Stimulated activated CD4-positive, alpha-beta T cell treated with anti-CD3 and anti-CD28 coated beads, TNF-alpha, amount 100 ng/mL, for 1 hour (primary cell): Measurements from ENCODE around the gene IRGM.
A peak's percentile ranks its signal among the peaks of the same experiment; 100 is the strongest.
"Not testable (repeated sequence)": the region's sequence is repeated elsewhere in the genome, so short reads cannot be mapped to it uniquely, and the experiment has no call there.

Source experiments
- DNase-seq, 3 donors: peaks; one replicate each; pipeline ENCODE4 v3.0.0-alpha.2; 2020; ENCODE audit warnings: low read depth in 3 of 3, low spot score in 1 of 3

IRGM gene, protein sequence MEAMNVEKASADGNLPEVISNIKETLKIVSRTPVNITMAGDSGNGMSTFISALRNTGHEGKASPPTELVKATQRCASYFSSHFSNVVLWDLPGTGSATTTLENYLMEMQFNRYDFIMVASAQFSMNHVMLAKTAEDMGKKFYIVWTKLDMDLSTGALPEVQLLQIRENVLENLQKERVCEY

DNA sequence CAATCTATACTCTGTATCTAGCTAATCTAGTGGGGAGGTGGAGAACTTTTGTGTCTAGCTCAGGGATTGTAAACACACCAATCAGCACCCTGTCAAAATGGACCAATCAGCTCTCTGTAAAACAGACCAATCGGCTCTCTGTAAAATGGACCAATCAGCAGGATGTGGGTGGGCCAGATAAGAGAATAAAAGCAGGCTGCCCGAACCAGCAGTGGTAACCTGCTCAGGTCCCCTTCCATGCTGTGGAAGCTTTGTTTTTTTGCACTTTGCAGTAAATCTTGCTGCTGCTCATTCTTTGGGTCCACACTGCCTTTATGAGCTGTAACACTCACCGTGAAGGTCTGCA, at the start of gene IRGM:
Gene IRGM, plus strand, starts transcription at position 214 of the 346 bp plus-strand sequence. CDS start 1,603 bp downstream, outside the sequence.
- not testable (repeated sequence) for DNase-seq

DNA sequence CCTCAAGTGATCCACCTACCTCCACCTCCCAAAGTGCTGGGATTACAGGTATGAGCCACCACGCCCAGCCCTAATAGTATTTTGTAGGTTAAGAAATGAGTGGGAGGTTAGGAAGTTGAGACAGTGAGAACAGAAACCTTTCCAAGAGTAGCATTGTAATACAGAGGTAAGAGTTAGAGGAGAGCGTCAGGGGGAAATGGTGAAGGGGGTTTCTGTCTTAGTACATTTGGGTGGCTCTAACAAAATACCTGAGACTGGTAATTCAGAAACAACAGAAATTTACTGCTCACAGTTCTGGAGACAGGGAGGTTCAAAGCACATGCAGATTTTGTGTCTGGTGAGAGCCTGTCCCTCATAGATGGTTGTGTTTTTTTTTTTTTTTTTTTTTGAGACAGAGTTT, 48.9 kb upstream of the IRGM start:
- DNase-seq = no peak

DNA sequence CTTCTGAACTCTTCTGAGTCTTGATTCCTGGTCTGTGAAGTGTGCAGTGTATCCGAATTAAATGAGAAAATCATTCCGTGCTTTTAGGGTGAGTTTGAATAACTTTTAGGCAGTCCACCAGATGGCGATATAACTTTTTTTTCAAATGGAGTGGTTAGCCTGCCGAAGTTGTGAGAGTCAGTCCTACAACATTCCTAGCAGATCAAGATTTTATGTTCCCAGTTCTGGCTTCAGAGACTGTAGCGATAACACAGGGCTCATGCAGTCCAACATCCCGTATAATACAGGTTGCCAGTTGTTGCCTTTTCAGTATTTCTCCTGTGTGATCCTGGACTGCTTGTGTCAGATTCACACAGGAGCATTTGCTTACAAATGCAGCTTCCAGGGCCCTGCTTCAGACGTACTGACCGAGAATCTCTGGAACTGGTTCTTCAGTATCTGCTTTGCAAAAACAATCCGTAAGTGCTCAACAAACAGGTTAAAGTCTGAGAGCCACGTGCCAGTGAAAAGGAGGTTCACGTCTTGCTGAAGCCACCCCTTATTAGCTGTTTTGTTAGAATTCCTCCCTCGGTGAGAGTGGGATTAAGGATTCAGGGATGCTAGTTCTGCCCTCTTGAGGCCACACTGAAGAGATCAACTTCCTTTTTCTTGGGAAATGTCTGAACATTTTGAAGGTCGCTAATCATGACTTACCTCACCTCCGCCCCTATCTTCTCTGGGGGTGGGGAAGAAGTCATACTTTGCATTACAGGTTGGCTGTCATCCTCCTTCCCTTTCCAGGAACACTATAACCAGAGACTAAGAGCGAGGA, 45.0 kb upstream of the IRGM start:
- no peak for DNase-seq

DNA sequence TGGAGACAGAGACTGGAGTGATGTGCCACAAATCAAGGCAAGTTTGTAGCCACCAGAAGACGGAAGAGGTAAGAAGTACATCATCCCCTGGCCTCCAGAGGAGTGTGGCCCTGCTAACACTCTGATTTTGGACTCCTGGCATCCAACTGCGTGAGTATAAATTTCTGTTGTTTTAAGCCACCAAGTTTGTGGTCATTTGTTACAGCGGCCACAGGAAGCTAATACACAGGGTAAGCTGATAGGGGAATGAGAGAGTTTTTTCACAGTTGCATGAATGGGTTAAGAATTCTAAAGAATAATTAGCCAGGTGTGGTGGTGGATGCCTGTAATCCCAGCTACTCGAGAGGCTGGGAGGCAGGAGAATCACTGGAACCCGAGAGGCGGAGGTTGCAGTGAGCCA, 41.9 kb upstream of the IRGM start:
- no peak for DNase-seq

DNA sequence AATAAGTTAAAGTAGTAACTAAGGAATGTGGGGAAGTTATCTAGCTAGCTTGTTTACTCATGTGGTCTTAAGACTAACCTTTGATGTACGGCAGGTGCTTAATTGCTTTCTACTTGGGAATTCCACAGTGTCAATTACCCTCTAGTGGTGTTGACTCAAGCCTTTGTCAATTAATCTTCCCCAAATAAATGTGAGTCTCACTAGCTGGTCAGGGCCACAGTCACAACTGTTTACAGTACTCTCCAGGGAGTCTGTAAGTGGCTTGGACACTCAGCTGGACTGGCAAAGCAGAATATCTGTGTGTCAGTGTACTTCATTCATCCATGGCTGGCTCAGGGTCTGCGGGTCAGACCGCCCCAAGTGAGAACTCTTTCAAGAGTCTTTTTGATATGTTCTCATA, 37.0 kb upstream of the IRGM start:
- DNase-seq = no peak

DNA sequence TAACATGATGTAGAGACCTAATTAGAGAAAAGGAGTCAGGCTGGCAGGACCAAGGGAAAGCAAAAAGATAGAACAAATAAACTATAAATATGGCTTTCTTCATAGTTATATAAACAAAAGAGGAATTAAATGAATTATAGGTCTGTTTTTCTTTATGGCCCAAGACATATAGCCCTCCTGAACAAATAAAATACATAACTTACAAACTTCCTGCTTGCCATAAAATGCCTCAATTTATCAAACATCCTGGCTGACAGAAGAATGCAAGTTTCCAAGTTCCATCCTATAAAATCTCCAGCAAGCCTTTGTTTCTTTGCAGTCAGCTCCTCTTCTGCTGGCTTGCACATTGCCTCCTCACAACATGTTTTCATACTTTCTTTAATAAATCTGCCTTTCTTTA, 31.3 kb upstream of the IRGM start:
- DNase-seq = no peak

DNA sequence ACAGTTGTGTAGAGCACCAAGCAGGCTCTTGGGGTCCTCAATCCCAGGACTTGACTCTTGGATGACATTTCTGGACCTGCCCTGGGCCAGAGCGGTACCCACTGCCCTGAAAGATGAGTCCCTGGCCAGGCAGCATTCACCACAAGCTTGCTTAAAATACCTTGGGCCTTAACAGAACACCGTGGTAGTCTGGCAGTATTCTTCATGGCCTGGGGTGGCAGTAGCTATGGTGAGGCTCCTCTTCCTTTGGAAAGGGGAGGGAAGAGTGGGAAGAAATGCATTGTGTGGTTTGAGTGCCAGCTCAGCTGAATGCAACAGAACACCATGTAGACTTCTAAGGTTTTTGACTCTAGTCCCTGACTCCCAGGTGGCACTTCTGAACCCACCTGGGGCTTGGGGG, 29.4 kb upstream of the IRGM start:
- no peak for DNase-seq

DNA sequence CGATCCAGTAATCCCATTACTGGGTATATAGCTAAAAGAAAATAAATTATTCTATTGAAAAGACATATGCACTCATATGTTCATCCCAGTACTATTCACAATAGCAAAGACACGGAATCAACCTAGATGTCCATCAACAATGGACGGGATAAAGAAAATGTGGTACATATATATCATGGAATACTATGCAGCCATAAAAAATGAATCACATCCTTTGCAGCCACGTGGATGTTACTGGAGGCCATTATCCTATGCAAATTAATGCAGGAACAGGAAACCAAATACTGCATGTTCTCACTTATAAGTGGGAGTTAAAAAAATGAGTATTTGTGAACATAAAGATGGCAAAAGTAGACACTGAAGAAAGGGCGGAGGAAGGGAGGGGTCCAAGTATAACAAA, 16.6 kb upstream of the IRGM start:
- no peak for DNase-seq

DNA sequence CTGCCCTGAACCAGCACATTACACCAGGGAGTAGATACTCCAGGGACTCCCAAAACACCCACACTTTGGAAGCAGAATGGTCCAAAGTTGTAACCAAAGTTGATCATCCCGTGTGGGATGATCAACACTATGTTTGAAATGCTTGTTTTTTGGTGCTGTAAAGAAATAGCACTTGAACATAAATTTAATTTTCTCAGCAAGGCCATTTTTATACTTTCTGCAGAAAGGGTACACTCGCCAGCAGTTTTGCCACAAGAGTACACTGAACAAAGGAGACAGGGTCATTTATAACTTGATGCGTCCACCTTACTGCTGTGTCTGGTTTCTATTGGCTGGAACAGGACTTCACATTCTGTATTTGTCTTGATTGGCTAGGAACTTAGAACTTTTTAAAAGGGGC, 14.5 kb upstream of the IRGM start:
- not testable (repeated sequence) for DNase-seq

DNA sequence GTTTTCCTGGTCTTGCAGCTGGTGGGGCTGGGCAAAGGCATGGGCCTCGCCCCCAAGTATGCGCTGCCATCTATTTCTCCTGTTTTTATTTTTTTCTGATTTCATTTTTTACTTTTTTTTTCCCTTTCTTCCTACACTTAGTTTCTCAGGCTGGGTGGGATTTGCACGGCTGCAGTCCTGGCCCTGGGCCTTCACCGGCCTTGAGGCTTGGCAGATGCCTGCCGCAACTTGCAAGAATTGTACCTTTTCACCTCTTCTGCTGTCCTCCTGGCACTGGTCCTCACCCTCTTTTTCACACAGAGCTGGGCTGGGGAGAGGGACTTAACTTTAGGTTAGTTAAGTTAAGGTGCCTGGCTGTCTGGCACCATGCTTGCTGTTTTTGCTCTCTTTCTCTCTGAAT, 10.3 kb upstream of the IRGM start:
- no peak for DNase-seq

DNA sequence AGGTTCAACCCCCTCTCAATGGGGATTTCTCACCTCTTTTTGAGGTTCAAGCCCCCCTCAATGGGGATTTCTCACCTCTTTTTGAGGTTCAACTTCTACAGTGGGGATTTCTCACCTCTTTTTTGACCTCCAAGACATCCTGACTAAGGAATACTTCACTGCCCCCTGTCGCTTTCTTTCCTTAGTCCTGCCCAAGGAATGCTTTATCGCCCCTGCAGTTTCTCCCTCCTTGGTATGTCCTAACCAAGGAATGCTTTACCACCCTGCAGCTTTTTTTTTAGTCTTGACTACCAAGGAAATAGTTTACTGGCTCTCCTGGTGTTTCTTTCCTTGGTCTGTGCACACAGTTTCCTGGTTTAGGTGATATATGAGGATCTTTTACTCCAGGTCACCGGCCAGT, 9.6 kb upstream of the IRGM start:
- no peak for DNase-seq

DNA sequence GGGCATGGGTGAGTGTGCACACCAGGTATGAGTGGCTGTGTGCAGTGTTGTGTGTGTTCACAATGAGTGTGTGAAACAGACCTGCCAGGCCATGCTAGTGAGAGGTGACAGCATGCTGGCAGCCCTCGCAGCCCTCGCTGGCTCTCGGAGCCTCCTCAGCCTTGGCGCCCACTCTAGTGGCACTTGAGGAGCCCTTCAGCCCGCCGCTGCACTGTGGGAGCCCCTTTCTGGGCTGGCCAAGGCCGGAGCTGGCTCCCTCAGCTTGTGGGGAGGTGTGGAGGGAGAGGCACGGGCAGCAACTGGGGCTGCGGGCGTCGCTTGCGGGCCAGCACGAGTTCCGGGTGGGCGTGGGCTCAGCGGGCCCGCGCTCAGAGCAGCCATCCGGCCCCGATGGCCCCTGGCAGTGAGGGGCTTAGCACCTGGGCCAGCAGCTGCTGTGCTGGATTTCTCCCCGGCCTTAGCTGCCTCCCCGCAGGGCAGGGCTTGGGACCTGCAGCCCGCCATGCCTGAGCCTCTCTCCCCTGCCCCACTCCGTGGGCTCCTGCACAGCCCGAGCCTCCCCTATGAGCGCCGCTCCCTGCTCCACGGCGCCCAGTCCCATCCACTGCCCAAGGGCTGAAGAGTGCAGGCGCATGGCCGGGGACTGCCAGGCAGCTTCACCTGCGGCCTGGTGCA, 999 bp upstream of the IRGM start:
- DNase-seq = not testable (repeated sequence)

DNA sequence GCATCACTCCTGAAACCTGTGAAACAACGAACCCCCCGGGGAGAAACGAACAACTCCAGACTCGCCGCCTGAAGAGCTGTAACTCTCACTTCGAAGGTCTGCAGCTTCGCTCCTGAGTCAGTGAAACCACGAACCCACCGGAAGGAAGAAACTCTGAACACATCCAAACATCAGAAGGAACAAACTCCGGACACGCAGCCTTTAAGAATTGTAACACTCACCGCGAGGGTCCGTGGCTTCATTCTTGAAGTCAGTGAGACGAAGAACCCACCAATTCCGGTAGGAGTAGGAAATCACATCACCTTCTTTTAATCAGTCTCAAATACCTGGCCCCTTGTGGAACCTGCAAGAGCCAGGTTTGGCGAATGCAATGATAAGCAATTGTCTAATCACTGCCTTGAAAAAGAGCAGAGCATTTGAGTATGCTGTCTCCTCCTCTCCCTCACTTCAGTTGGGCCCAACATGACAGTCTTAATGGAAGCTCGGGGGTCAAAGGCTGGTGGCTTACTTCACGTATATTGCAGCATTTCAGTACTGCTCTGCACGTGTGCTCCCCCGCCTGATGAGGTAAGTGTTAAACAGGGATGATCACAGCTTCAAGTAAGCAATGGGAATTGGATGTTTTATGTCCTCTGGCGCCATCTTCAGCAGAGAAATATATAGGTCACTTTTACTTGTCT, 473 bp downstream of the IRGM start:
- peak; percentile 19 to 29 (median 22) for DNase-seq

DNA sequence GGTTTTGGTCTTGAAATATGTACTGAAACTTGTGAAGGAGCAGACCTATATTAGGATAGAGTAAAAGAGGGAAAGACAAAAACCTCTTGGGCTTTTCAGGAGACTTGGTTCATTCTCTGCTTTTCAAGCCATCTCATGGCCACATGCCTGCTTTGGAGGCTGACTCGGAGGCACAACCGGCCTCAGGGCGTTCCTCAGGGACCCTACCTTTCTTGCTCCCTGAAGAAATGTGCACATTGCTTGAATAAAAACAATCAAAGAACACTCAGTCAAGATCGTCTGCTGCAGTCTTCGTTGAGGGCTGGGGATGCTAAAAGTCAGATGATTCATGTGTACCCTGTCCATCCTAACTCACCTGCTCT, 994 bp downstream of the IRGM start:
- no peak for DNase-seq

DNA sequence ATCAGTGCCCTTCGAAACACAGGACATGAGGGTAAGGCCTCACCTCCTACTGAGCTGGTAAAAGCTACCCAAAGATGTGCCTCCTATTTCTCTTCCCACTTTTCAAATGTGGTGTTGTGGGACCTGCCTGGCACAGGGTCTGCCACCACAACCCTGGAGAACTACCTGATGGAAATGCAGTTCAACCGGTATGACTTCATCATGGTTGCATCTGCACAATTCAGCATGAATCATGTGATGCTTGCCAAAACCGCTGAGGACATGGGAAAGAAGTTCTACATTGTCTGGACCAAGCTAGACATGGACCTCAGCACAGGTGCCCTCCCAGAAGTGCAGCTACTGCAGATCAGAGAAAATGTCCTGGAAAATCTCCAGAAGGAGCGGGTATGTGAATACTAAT, 1.9 kb downstream of the IRGM start:
- no peak for DNase-seq

DNA sequence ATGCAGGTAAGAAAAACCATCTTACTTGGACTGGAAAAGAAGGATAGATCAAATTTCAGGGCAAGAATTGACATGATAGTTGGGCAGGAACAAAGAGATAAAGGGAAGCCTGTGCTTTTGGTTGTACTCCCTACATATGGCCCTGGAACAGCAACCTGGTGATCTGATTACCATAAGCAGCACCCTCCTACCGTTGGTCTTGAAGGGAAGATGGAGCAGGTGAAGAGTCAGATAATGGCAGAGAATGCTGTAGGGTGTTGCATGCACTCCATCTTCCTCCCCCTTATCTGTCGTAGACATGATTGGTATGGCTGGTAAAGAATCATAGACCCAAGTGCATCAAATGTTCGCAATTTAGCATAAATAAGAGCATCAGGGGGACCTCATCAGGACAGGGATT, 4.7 kb downstream of the IRGM start:
- DNase-seq = no peak

DNA sequence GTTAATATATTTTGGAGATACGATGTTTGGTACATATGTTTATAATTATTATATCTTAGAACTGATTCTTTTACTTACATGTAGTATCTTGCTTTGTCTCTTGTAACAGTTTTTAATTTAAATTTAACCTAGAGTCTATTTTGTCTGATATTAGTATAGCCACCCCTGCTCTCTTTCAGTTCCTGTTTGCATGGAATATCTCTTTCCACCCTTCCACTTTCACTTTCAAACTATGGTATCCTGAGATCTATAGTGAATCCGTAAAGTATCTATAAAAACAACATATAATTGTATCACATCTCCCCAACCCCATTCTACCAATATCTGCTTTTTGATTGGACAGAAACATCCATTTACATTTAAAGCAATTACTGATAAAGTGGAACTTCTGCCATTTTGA, 7.2 kb downstream of the IRGM start:
- no peak for DNase-seq

DNA sequence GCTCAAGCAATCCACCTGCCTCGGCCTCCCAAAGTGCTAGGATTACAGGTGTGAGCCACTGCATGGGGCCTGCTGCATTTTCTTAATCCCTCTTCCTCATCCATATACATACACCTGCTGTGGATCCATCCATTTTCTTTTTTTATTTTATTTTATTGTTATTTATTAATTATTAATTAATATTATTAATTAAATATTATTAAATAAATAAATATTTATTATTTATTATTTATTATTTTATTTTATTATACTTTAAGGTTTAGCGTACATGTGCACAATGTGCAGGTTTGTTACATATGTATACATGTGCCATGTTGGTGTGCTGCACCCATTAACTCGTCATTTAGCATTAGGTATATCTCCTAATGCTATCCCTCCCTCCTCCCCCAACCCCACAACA, 10.4 kb downstream of the IRGM start:
- DNase-seq = not testable (repeated sequence)

DNA sequence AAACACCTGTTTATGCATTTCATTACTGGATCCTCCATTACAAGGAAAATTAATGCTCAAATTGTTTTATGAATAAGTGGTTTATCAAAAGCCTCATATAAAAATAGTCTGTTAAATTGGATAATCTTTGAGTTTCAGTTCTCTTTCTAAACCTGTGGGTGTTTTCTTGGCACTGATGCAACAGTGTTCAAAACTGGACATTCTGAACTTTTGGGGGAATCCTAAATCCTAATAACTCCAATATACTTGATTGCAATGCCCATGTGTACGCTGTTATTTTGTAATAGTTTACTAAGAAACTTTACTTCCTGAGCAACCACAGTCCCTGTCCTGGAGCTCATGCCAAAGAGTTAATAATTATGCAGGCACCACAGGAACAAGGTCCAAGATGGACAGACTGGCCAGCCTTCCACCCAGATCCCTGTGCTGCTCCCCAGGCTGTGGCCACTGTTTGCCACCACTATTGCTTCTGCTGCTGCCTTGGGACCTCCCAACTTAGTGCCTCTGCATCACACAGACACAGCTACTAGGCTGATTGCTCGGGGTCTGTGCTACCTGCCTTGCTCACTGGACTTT, 14.0 kb downstream of the IRGM start:
- no peak for DNase-seq

DNA sequence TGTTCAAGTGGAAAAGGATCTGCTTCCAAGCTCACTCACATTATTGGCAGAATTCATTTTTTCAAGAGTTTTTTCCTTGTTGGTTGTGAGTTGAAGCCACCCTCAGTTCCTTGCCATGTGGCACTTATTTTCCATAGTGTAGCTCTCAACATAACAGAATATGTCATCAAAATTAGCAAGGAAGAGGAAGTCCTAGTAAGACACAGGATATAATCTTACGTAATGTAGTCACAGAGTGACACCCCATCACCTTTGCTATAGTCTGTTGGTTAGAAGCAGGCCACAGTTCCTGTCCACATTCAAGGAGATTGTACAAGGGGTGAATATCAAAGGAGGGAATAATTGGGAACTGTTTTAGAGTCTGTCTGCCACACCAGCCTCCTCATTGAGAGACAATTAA, 15.7 kb downstream of the IRGM start:
- no peak for DNase-seq

DNA sequence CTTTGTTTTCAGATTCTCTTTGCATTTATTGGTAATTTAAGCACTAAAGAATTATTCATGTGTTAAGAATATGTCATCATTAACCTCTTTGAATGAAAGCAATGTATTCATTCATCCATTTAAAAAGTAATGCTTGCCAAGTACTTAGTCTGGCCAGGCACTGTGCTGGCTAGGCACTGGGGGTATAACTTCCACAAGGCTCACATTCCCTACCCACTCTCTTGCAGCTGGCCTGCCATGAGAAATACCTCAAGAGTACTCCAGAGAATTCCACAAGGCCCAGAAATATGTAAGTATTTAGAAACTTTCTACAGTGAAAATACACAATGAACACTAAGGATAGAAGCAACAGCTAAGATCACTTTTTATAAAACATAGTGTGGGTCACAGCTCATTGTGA, 33.0 kb downstream of the IRGM start:
- no peak for DNase-seq
